NCI-H774 (cell line): ENCODE results near the gene NDUFS3.
"Not testable (repeated sequence)": the region's sequence is repeated elsewhere in the genome, so short reads cannot be mapped to it uniquely, and the experiment has no call there.

Experiments
- DNase-seq: peaks from one replicate; lab custom pipeline; 2025; lab: John Stamatoyannopoulos, UW

NDUFS3 gene

GRCh38 chr11:47560426-47560825, 18.4 kb upstream of the NDUFS3 start:
- DNase-seq: no peak

GRCh38 chr11:47562393-47562792, 16.5 kb upstream of the NDUFS3 start:
- DNase-seq: not testable (repeated sequence)

GRCh38 chr11:47564366-47564765, 14.5 kb upstream of the NDUFS3 start:
- DNase-seq: not testable (repeated sequence)

- no peak for DNase-seq
Measured at GRCh38 chr11:47564933-47565339, 13.9 kb upstream of the NDUFS3 start.

- peak; percentile 66 for DNase-seq
Measured at GRCh38 chr11:47565340-47566148, 13.3 kb upstream of the NDUFS3 start, which contains the start of gene PTPMT1. TSS of gene PTPMT1 (plus strand) at chr11:47565599. CDS start at chr11:47565623, 24 bp downstream.

GRCh38 chr11:47566149-47566698, 12.7 kb upstream of the NDUFS3 start:
- no peak for DNase-seq

GRCh38 chr11:47569646-47570045, 9.2 kb upstream of the NDUFS3 start:
- DNase-seq: no peak

GRCh38 chr11:47570651-47571356, 8.1 kb upstream of the NDUFS3 start:
- DNase-seq: no peak

GRCh38 chr11:47571357-47571729, 7.5 kb upstream of the NDUFS3 start:
- DNase-seq: no peak

GRCh38 chr11:47571895-47572294, 7.0 kb upstream of the NDUFS3 start:
- DNase-seq: no peak

- no peak for DNase-seq
Measured at GRCh38 chr11:47572715-47573255, 6.1 kb upstream of the NDUFS3 start.

GRCh38 chr11:47573321-47573720, 5.6 kb upstream of the NDUFS3 start:
- DNase-seq: no peak

GRCh38 chr11:47577460-47578041, 1.3 kb upstream of the NDUFS3 start:
- no peak for DNase-seq

GRCh38 chr11:47583844-47584243, 5.0 kb downstream of the NDUFS3 start:
- DNase-seq: no peak

GRCh38 chr11:47586098-47586855, 7.4 kb downstream of the NDUFS3 start, which contains the start of gene FAM180B:
TSS of gene FAM180B (plus strand) at chr11:47586678. CDS start at chr11:47586769, 91 bp downstream.
- no peak for DNase-seq

GRCh38 chr11:47587039-47587716, 8.3 kb downstream of the NDUFS3 start:
- DNase-seq: no peak

GRCh38 chr11:47587723-47588326, 9.0 kb downstream of the NDUFS3 start:
- DNase-seq: no peak

GRCh38 chr11:47589118-47589517, 10.2 kb downstream of the NDUFS3 start:
- no peak for DNase-seq

- DNase-seq: no peak
Measured at GRCh38 chr11:47589584-47589976, 10.7 kb downstream of the NDUFS3 start.
